ENCODE data around the gene SELENOM. TPM values are rescaled to one million over a fixed set of nuclear protein-coding genes. Genes with fewer than 3 reads are reported as not detected.
A peak's percentile ranks its signal among the peaks of the same experiment; 100 is the strongest.

Gene SELENOM
- polyA plus RNA-seq, 3 donors, result 5.6 to 14.7 (median 11.0) TPM

DNA sequence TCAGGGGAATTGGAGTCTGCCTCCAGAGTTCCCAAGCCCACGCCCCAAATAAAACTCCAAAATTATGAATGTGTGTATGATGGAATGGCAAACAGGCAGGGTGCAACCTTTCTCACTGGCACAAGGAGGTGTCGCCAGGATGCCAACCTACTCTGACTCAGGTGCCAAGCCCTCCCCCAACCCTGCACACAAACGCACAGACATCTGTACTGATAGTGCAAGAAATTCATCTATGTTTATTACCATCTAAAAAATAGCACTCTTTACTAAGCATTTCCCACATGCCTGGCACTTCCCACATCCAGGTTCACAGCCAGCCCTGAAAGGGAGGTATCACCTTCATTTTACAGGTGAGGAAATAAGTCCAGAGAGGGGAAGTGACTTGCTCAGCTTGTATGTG lies 31.7 kb upstream of the SELENOM start:
- DNase-seq (ENCODE audit: extremely low read depth in 1 of 11, low read depth in 9 of 11, low spot score in 4 of 11), result no peak

- no peak for DNase-seq (ENCODE audit: extremely low read depth in 1 of 11, low read depth in 9 of 11, low spot score in 4 of 11)
Observed at GRCh38 chr22:31138126-31138525, 30.8 kb upstream of the SELENOM start.

GRCh38 chr22:31137721-31138120 lies 30.4 kb upstream of the SELENOM start:
- DNase-seq (ENCODE audit: extremely low read depth in 1 of 11, low read depth in 9 of 11, low spot score in 4 of 11), result no peak

DNA sequence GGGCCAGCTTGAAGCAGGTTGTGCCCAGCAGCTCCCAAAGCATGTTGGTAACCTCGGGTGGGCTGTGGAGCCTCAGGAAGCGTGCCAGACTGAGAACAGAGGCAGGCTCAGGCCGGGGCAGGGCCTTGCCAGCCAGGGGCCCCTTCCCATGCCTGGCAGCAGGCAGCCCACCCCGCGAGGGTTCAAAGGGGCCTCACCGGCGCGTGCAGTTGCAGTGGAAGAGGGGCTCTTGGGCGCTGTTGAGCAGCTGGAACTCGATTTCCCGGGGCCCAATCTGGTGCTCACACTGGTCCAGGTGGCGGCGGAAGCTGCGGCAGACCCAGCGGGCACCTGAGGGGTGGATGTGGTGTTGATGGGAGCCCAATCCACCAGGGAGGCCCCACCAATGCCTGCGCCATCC lies 29.3 kb upstream of the SELENOM start:
- no peak for DNase-seq (ENCODE audit: extremely low read depth in 1 of 11, low read depth in 9 of 11, low spot score in 4 of 11)

DNA sequence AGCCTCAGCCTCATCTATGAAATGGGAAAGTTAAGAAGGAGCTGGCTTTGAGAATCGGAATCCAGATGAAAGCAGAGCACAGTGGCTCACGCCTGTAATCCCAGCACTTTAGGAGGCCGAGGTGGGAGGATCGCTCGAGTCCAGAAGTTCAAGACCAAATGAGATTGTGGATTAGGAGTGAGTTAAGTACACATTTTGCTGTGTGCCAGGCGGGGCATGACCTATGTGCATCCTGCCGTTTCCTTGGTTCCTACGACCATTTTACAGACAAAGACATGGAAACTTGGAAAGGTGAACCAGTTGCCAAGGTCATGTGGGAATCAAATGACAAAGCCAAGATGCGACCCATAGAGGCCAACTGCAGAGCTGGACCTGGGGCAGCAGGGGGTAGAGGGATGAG lies 28.8 kb upstream of the SELENOM start:
- no peak for DNase-seq (ENCODE audit: extremely low read depth in 1 of 11, low read depth in 9 of 11, low spot score in 4 of 11)

DNA sequence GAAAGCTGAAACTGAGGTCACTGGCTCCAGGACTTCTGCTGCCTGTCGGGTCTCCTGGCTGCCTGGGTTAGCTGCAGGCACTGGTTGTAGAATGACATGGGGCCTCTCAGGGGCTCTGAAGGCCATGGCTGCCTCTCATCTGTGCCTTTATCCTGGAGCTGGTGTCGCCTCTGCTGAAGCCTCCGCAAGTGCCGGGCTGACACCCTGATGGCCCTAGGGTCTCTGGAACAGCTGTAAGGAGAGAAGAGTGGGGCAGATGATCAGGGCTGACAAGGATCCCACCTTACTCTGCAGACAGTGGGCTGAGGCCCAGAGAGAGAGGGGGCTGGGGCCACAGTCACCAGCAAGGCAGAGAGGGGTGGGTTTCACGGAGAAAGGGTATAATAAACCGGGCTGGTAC lies 28.3 kb upstream of the SELENOM start:
- DNase-seq (ENCODE audit: extremely low read depth in 1 of 11, low read depth in 9 of 11, low spot score in 4 of 11), result no peak

DNA sequence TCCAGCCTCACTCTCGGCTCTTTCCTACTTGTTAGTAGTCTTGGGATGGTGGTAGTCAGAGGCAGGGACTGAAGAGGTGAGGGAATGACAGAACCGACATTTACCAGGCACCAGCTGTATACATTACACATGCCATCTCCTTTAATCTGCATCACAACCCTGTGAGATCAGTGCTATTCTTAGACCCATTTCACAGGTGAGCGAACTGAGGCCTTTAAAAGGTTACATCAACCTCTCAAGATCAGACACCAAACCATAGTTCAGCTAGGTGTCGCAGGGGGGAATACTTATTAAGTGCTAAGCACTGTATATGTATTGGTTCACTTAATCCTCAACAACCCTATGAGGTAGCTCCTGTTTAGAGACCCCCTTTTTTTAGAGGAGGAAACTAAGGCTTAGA lies 27.3 kb upstream of the SELENOM start:
- DNase-seq (ENCODE audit: extremely low read depth in 1 of 11, low read depth in 9 of 11, low spot score in 4 of 11), result no peak

DNA sequence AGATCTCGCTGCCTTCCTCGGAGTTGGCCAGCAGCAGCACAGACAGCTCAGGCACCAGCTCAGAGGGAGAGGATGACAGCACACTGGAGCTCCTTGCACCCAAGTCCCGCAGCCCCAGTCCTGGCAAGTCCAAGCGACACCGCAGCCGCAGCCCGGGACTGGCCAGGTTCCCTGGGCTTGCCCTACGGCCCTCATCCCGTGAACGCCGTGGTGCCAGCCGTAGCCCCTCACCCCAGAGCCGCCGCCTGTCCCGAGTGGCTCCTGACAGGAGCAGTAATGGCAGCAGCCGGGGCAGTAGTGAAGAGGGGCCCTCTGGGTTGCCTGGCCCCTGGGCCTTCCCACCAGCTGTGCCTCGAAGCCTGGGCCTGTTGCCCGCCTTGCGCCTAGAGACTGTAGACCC lies 26.5 kb upstream of the SELENOM start:
- no peak for DNase-seq (ENCODE audit: extremely low read depth in 1 of 11, low read depth in 9 of 11, low spot score in 4 of 11)

- no peak for DNase-seq (ENCODE audit: extremely low read depth in 1 of 11, low read depth in 9 of 11, low spot score in 4 of 11)
Observed at GRCh38 chr22:31130873-31131272, 23.5 kb upstream of the SELENOM start.

DNA sequence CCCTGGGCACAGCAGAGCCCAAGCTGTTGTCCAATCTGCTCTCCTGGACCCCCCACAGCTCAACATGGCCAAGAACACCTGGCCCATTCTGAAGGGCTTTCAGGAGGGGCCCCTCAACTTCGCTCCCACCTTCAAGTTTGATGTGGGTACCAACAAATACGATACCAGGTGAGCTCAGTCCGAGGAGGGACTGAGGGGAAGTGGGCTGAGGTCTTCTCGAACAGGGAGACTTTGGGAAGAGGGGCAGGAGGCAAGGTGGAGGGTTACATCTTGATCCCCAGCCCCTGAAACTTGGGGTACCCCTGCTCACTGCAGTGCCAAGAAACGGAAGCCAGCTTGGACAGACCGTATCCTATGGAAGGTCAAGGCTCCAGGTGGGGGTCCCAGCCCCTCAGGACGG lies 20.8 kb upstream of the SELENOM start:
- no peak for DNase-seq (ENCODE audit: extremely low read depth in 1 of 11, low read depth in 9 of 11, low spot score in 4 of 11)

GRCh38 chr22:31127181-31127772 lies 19.9 kb upstream of the SELENOM start:
- no peak for DNase-seq (ENCODE audit: extremely low read depth in 1 of 11, low read depth in 9 of 11, low spot score in 4 of 11)

DNA sequence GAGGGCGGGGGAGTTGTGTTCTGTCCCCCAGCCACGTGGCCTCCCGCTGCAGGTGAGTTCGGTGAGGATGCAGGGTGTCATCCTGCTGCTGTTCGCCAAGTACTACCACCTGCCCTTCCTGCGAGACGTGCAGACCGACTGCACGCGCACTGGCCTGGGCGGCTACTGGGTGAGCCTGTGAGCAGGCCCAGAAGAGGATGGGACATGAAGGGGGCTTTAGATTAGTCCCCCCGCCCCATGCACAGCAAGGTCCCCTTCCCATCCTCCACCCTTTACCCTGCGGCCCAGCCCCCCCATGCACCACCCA lies 19.5 kb upstream of the SELENOM start:
- DNase-seq (ENCODE audit: extremely low read depth in 1 of 11, low read depth in 9 of 11, low spot score in 4 of 11), result no peak

DNA sequence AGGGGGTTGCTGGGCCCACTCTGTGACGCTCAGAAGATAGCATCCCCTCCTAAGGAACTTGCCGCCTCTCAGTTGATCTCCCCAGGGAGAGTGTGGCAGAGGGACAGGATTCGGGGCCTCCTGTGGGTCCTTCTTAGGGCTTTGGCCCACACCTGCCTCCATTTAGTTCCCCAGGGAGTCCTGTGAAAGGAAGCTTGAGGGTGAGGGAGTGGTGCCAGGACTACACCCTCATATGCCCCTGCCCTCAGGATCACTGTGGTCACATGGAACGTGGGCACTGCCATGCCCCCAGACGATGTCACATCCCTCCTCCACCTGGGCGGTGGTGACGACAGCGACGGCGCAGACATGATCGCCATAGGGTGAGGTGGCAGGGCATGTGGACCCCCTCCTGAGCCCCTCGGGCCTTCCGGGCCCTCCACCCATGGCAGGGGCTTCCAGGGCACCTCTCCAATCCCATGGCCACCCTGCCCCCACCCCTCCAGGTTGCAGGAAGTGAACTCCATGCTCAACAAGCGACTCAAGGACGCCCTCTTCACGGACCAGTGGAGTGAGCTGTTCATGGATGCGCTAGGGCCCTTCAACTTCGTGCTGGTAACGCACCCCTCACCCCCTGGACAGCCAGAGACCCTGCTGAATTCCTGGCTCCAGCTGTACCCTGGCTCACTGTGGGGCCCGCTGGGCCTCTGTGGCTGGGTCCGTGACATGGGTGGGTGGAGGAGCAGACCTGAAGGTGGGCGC lies 18.9 kb upstream of the SELENOM start:
- no peak for DNase-seq (ENCODE audit: extremely low read depth in 1 of 11, low read depth in 9 of 11, low spot score in 4 of 11)

DNA sequence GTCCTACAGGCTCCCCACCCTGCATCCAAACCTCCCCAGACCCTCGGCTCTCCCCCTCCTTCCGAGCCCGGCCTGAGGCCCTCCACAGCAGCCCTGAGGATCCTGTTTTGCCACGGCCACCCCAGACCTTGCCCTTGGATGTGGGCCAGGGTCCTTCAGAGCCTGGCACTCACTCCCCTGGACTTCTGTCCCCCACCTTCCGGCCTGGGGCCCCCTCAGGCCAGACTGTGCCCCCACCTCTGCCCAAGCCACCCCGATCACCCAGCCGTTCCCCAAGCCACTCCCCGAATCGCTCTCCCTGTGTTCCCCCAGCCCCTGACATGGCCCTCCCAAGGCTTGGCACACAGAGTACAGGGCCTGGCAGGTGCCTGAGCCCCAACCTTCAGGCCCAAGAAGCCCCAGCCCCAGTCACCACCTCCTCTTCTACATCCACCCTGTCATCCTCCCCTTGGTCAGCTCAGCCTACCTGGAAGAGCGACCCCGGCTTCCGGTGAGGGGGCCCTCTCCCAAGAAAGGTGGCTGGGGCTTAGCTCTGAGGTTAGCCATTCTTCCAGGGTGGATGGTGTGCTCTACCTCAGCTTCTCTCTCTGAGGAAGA lies 18.3 kb upstream of the SELENOM start:
- DNase-seq (ENCODE audit: extremely low read depth in 1 of 11, low read depth in 9 of 11, low spot score in 4 of 11), result no peak

DNA sequence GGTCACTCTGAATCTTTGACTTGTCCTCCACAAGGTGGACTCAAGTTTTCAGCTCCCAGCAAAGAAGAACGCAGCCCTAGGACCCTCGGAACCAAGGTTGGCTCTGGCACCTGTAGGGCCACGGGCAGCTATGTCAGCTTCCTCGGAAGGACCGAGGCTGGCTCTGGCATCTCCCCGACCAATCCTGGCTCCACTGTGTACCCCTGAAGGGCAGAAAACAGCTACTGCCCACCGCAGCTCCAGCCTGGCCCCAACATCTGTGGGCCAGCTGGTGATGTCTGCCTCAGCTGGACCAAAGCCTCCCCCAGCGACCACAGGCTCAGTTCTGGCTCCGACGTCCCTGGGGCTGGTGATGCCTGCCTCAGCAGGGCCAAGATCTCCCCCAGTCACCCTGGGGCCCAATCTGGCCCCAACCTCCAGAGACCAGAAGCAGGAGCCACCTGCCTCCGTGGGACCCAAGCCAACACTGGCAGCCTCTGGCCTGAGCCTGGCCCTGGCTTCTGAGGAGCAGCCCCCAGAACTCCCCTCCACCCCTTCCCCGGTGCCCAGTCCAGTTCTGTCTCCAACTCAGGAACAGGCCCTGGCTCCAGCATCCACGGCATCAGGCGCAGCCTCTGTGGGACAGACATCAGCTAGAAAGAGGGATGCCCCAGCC lies 17.6 kb upstream of the SELENOM start:
- DNase-seq (ENCODE audit: extremely low read depth in 1 of 11, low read depth in 9 of 11, low spot score in 4 of 11), result no peak

- DNase-seq (ENCODE audit: extremely low read depth in 1 of 11, low read depth in 9 of 11, low spot score in 4 of 11), result no peak
Observed at GRCh38 chr22:31124290-31124689, 16.9 kb upstream of the SELENOM start.

DNA sequence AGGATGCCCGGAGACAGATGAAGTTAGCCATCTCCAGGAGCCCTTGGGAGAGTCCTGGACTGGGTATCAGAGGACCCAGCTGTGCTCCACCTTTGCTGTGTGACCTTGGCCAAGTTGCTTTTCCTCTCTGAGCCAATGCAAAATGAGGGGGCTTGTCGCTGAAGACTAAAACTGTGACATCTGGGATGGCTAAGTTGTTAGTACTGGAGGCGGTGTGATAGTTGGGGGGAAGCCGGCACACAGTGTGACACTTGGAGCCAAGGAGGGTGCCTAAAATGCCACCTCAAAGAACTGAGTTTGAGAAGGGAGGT lies 15.9 kb upstream of the SELENOM start:
- no peak for DNase-seq (ENCODE audit: extremely low read depth in 1 of 11, low read depth in 9 of 11, low spot score in 4 of 11)

DNA sequence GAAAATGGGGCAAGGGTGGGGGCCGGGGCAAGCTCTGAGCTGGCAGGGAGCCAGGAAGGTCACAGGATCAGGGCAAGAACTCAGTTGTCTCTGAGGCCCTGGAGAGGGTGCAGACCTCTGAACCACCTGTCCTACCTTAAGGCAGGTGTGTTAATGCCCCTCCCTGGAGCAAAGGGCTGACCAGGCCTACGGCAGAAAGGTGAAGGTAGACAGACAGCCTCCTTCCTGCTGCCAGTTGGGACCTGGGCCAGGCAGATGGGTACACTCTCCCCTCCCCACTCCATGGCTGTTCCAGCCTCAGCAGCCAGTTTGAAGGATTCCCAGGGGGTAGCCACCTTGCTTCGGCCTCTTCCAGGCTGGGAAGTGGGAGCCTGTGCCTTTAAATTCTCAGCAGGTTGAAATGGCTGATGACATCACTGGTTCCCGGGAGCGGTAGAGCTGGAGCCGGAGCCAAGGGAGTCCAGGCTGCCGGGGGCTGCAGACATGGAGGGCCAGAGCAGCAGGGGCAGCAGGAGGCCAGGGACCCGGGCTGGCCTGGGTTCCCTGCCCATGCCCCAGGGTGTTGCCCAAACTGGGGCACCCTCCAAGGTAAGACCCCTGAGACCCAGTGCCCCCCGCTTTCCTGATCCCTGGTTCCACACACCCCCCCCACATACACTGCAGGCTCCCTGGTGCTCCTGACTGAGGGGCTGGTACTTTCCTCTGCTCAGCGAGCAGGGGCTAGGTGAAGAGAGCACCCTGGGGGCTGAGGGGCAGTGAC lies 15.3 kb upstream of the SELENOM start, which contains the start of gene INPP5J:
INPP5J (plus strand) TSS at position 435 of the 760 bp plus-strand sequence; CDS start at position 484, 49 bp downstream.
- DNase-seq (ENCODE audit: extremely low read depth in 1 of 11, low read depth in 9 of 11, low spot score in 4 of 11), result peak in 3 of 11 donors; percentile 47 to 62 (median 60)

DNA sequence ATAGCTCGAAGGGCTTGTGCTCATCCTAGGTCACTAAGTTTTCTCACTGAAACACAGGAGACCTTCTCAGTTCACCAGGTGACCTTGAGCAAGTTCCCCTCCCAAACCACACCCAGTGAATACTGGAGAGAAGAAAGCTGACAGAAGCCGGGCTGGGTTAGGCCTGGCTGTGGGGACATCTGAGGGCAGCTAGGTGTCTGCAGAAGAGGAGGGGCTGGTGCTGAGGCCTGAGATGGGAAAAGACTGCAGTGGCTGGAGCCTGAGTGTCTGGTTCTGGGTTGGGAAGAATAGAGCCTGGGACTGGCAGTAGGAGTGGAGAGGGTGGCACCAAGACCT lies 14.8 kb upstream of the SELENOM start:
- no peak for DNase-seq (ENCODE audit: extremely low read depth in 1 of 11, low read depth in 9 of 11, low spot score in 4 of 11)

DNA sequence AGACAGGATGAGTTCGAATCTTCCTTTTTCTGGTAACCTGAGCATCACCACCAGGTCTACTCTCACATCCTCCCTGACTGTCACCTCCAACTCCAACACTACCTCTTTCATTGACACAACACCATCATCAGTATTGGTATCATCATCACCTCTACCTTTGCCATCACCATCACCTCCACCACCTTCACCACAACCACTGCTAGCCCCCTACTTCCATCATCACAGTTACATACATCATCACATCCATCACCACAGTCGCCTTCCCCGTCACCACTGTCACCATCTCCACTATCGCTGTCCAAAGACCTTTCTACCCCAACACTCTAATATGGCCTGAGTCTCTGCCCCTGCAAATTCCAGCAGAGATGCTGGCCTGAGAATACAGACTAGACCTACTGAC lies 14.0 kb upstream of the SELENOM start:
- no peak for DNase-seq (ENCODE audit: extremely low read depth in 1 of 11, low read depth in 9 of 11, low spot score in 4 of 11)
